PC-9 (cell line): Measurements from ENCODE around the gene SHH. TPM values are rescaled to one million over a fixed set of nuclear protein-coding genes. Genes with fewer than 3 reads are reported as not detected.

ENCODE experiments used
- BruUV-seq: library from RNA; stranded (reverse); fragments of 400-500 nt; replicated peaks from 2 replicates; lab custom pipeline; 2021; lab: Mats Ljungman, UMichigan
- CTCF ChIA-PET: fragments of 300-600 bp; sonication (Branson Sonifier 250); formaldehyde crosslinking; loops from one replicate; lab custom pipeline; 2022; ENCODE audit warnings: antibody characterized with exemption; lab: Charles Lee
- POLR2A ChIA-PET: fragments of 300-600 bp; sonication (Branson Sonifier 250); formaldehyde crosslinking; loops from one replicate; lab custom pipeline; 2022; ENCODE audit warnings: antibody characterized with exemption; ENCODE audit not compliant: unreplicated experiment; lab: Charles Lee
- DNase-seq, 2 experiments: peaks; one replicate each; pipeline versions ENCODE4 v3.0.0 to v3.0.0-alpha.2; 2015 to 2022; ENCODE audit warnings: mixed read lengths in 1 of 2
- H2AFZ ChIP-seq: fragments of 200-600 bp; sonication (generic); 2 replicates; pipeline ENCODE4 v1.8.1; 2017; ENCODE audit warnings: antibody characterized with exemption
- H3F3A ChIP-seq: fragments of 200-600 bp; sonication (generic); 2 replicates; pipeline ENCODE4 v1.8.1; 2017; ENCODE audit warnings: antibody characterized with exemption, mild to moderate bottlenecking, low read depth; ENCODE audit not compliant: insufficient read depth
- H3K27ac ChIP-seq: fragments of 200-600 bp; sonication (generic); 2 replicates; pipeline ENCODE4 v1.6.1; 2016; ENCODE audit warnings: mixed run types
- H3K27me3 ChIP-seq: fragments of 200-600 bp; sonication (generic); 2 replicates; pipeline ENCODE4 v1.6.1; 2016; ENCODE audit warnings: low read depth, mixed run types; ENCODE audit not compliant: insufficient read depth
- H3K36me3 ChIP-seq: fragments of 200-600 bp; sonication (generic); 2 replicates; pipeline ENCODE4 v1.6.1; 2016; ENCODE audit warnings: low read depth, mixed run types
- H3K4me1 ChIP-seq: fragments of 200-600 bp; sonication (generic); replicated peaks from 2 replicates; pipeline ENCODE4 v1.6.1; 2016; ENCODE audit warnings: mixed run types; ENCODE audit not compliant: insufficient read depth
- H3K4me2 ChIP-seq: fragments of 200-600 bp; sonication (generic); 2 replicates; pipeline ENCODE4 v1.6.1; 2017; ENCODE audit warnings: mixed run types
- H3K4me3 ChIP-seq: fragments of 200-600 bp; sonication (generic); 2 replicates; pipeline ENCODE4 v1.6.1; 2016; ENCODE audit warnings: mixed run types
- H3K79me2 ChIP-seq: fragments of 200-600 bp; sonication (generic); 2 replicates; pipeline ENCODE4 v1.6.1; 2017; ENCODE audit warnings: low read depth, mixed run types
- H3K9me2 ChIP-seq: fragments of 200-600 bp; sonication (generic); 2 replicates; pipeline ENCODE4 v1.8.1; 2017; ENCODE audit warnings: mild to moderate bottlenecking; ENCODE audit not compliant: insufficient read depth
- H3K9me3 ChIP-seq: fragments of 200-600 bp; sonication (generic); 2 replicates; pipeline ENCODE4 v1.8.1; 2016; ENCODE audit warnings: low read depth; ENCODE audit not compliant: insufficient read depth
- H4K20me1 ChIP-seq: fragments of 200-600 bp; sonication (generic); 2 replicates; pipeline ENCODE4 v1.8.1; 2017; ENCODE audit not compliant: insufficient read depth
- CTCF ChIP-seq: fragments of 200-600 bp; sonication (generic); conservative IDR thresholded peaks from 2 replicates; pipeline ENCODE4 v1.6.1; 2017; ENCODE audit warnings: mixed run types, antibody characterized with exemption, mild to moderate bottlenecking, moderate library complexity
- EZH2 ChIP-seq: fragments of 200-600 bp; sonication (generic); IDR thresholded peaks from 2 replicates; pipeline ENCODE4 v1.8.0; 2017; ENCODE audit warnings: antibody characterized with exemption, low read depth
- intact Hi-C: fragments of 100-400 bp; cut with micrococcal nuclease; formaldehyde crosslinking; loops from one replicate; pipeline ENCODE4 v1.10.0; 2022; ENCODE audit not compliant: unreplicated experiment
- total RNA-seq: library from RNA; stranded (reverse); gene quantifications from 2 replicates; pipeline ENCODE4 v1.2.3, GENCODE V29; 2021

The SHH gene
- total RNA-seq, 1 experiment from 2014 or later, result not detected

- Histone ChIP-seq H3K9me3 (no peaks in the 10 kb centered on the region), H4K20me1 (peaks cover 87% of the 10 kb centered on the region), H3F3A (no peaks in the 10 kb centered on the region), H3K4me3 (no peak overlapping the region), H3K9me2 (no peaks in the 10 kb centered on the region), H3K36me3 (no peaks in the 10 kb centered on the region; the same call in 1 of the 2 replicates), H3K27ac (no peak overlapping the region), H3K79me2 (peaks cover 60% of the 10 kb centered on the region), H2AFZ (no peak overlapping the region), H3K4me2 (no peak overlapping the region), H3K27me3 (no peaks in the 10 kb centered on the region), H3K4me1 (no peaks in the 10 kb centered on the region)
- intact Hi-C loops, result no loop called here
- TF ChIP-seq EZH2 (no peak), CTCF (no peak)
- POLR2A ChIA-PET, result no interaction called here
- BruUV-seq, result no TSS peak
- CTCF ChIA-PET, result no interaction called here
- DNase-seq, result no peak
These were observed 58.8 kb downstream of the SHH start for GRCh38 chr7:155753446-155753965.

GRCh38 chr7:155752756-155753445 lies 59.4 kb downstream of the SHH start:
- DNase-seq, result no peak
- Histone ChIP-seq H3K27me3 (no peaks in the 10 kb centered on the region), H3K79me2 (peaks cover 65% of the 10 kb centered on the region), H3K4me3 (no peak overlapping the region), H4K20me1 (peaks cover 89% of the 10 kb centered on the region), H3K9me3 (no peaks in the 10 kb centered on the region), H3K27ac (no peak overlapping the region), H2AFZ (no peak overlapping the region), H3K4me1 (no peaks in the 10 kb centered on the region), H3K4me2 (no peak overlapping the region), H3K36me3 (peaks cover 3% of the 10 kb centered on the region; the same call in 1 of the 2 replicates), H3F3A (no peaks in the 10 kb centered on the region), H3K9me2 (no peaks in the 10 kb centered on the region)
- BruUV-seq, result no TSS peak
- TF ChIP-seq EZH2 (no peak), CTCF (no peak)
- intact Hi-C loops, result no loop called here
- ChIA-PET CTCF (no interaction called here), POLR2A (no interaction called here)

- Histone ChIP-seq H3K4me3 (no peak overlapping the region), H3K9me2 (no peaks in the 10 kb centered on the region), H3K27ac (no peak overlapping the region), H3K79me2 (peaks cover 65% of the 10 kb centered on the region), H3K4me1 (no peaks in the 10 kb centered on the region), H3F3A (no peaks in the 10 kb centered on the region), H2AFZ (no peak overlapping the region), H3K36me3 (peaks cover 3% of the 10 kb centered on the region; the same call in 1 of the 2 replicates), H4K20me1 (peaks cover 94% of the 10 kb centered on the region), H3K4me2 (no peak overlapping the region), H3K27me3 (no peaks in the 10 kb centered on the region), H3K9me3 (no peaks in the 10 kb centered on the region)
- ChIA-PET CTCF (no interaction called here), POLR2A (no interaction called here)
- no peak for DNase-seq
- no TSS peak for BruUV-seq
- TF ChIP-seq CTCF, result no peak
- TF ChIP-seq EZH2, result no peak
- intact Hi-C loops, result no loop called here
These were observed 60.9 kb downstream of the SHH start for GRCh38 chr7:155751409-155751808.
